ENCODE results near the gene STT3B.
"Not testable (repeated sequence)": the region's sequence is repeated elsewhere in the genome, so short reads cannot be mapped to it uniquely, and the experiment has no call there.

DNA sequence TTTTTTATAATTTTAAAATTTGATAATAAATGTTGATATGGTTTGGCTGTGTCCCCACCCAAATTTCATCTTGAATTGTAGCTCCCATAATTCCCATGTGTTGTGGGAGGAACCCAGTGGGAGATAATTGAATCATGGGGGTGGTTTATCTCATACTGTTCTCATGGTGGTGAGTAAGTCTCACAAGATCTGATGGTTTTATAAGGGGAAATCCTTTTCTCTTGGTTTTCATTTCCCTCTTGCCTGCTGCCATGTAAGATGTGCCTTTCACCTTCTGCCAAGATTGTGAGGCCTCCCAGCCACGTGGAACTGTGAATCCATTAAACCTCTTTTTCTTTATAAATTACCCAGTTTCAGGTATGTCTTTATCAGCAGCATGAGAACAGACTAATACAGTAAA is 72.6 kb downstream of the STT3B start:
- not testable (repeated sequence) for TF ChIP-seq FOXM1 (CRISPR knock-in tag; IDR thresholded peaks at IDR 0.05); KLF6 (CRISPR knock-in tag; IDR thresholded peaks at IDR 0.05); POLR2A (IDR thresholded peaks at IDR 0.05; ENCODE audit: insufficient read depth in 1 of 2, low read depth in 2 of 2, low read length in 2 of 2); ZNF501 (CRISPR knock-in tag; IDR thresholded peaks at IDR 0.05); CTCF (CRISPR knock-in tag; IDR thresholded peaks at IDR 0.05); POLR2AphosphoS5 (IDR thresholded peaks at IDR 0.05; ENCODE audit: low read depth, low read length); FOXO1 (CRISPR knock-in tag; IDR thresholded peaks at IDR 0.05); SIN3A (IDR thresholded peaks at IDR 0.05; ENCODE audit: borderline replicate concordance, low read depth, low read length); KAT2B (IDR thresholded peaks at IDR 0.05; ENCODE audit: borderline replicate concordance, low read depth, low read length); KLF16 (CRISPR knock-in tag; IDR thresholded peaks at IDR 0.05); ZNF781 (CRISPR knock-in tag; IDR thresholded peaks at IDR 0.05; ENCODE audit: borderline replicate concordance, not compliant biosample characterization); ZNF784 (CRISPR knock-in tag; IDR thresholded peaks at IDR 0.05; ENCODE audit: borderline replicate concordance); CREM (IDR thresholded peaks at IDR 0.05); CREM (CRISPR knock-in tag; IDR thresholded peaks at IDR 0.05); ZNF282 (IDR thresholded peaks at IDR 0.05; ENCODE audit: partially characterized antibody)
